ENCODE measurements around the gene ATP13A1.

GRCh38 chr19:19672816-19673215, 9.3 kb upstream of the ATP13A1 start:
- no peak for TF ChIP-seq CTCF (IDR thresholded peaks at IDR 0.05; ENCODE audit: low read depth, low read length)
- no peak for TF ChIP-seq EZH2phosphoT487 (IDR thresholded peaks at IDR 0.05; ENCODE audit: low read depth)
